Suppressor macrophage treated with lipopolysaccharide for 4 hours (primary cell): Measurements from ENCODE around the gene ACTR6.
A peak's percentile ranks its signal among the peaks of the same experiment; 100 is the strongest.
"Not testable (repeated sequence)": the region's sequence is repeated elsewhere in the genome, so short reads cannot be mapped to it uniquely, and the experiment has no call there.

Experiments used
- DNase-seq: peaks from one replicate; pipeline ENCODE4 v3.0.0-alpha.2; 2020

Gene ACTR6

DNA sequence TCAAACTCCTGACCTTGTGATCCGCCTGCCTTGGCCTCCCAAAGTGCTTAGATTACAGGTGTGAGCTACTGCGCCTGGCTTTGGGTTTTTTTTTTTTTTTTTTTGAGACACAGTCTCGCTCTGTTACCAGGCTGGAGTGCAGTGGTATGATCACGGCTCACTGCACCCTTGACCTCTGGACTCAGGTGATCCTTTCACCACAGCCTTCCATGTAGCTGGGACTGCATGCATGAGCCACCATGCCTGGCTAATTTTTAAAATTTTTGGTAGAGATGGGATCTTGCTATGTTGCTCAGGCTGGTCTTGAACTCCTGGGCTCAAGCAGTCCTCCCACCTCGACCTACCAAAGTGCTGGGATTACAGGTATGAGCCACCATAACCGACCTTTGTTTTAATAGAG, 21.6 kb downstream of the ACTR6 start:
- DNase-seq, result not testable (repeated sequence)

DNA sequence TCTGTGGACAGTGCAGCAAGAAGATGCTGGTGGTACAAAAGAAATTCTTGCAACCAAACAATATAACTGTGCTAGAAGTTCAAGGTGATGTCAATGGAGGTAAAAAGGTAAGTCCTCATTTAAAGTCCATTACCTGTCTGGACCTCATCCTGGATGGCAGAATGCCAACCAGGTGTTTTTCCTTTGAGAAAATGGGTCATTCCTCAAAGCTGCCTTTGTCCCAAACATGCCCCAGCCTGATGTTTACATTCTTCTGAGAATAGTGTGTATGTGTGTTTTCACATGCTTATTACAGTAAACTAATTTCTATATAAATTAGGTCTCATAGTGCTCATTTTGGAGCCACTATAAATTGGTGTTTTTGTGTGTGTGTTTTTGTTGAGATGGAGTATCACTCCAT, 24.9 kb downstream of the ACTR6 start:
- DNase-seq, result no peak

DNA sequence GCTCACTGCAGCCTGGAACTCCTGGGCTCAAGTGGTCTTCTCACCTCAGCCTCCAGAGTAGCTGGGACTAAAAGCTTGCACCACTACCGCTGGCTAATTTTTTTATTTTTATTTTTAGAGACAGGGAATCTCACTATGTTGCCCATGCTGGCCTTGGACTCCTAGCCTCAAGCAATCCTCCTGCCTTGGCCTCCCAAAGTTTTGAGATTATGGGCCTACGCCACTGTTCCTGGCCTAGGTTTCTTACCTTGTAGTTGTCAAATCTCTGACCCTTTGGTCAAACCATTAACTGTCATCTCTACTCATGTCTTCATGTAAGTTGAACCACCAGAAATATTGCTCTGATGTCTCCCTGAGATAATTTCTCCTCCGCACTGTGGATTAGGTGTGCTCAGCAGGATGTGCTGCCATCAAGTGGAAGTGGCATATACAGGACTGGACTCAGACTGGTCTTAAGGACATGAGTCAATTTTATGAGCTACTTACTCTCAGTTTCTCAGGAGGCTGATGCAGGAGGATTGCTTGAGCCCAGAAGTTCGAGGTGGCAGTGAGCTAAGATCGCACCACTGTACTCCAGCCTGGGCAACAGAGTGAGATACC, 28.5 kb downstream of the ACTR6 start:
- DNase-seq, result peak; percentile 24

DNA sequence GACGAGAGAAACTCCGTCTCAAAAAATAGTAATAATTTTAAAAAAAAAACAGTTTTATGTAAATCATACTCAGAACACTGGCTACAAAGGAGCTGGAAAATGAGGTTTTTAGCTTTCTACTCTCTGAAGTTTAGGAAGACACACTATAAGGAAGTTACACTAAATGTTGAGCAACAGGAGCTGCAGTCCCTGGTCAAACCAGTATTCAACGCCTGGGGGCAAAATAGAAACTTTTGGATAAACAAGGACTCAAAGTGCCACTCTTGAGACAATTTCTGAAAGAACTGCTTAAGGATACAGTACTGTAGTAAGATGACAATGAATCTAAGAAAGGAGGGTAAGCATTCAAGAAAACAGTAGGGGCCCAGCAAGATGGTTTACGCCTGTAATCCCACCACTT, 29.3 kb downstream of the ACTR6 start:
- peak; percentile 33 for DNase-seq

DNA sequence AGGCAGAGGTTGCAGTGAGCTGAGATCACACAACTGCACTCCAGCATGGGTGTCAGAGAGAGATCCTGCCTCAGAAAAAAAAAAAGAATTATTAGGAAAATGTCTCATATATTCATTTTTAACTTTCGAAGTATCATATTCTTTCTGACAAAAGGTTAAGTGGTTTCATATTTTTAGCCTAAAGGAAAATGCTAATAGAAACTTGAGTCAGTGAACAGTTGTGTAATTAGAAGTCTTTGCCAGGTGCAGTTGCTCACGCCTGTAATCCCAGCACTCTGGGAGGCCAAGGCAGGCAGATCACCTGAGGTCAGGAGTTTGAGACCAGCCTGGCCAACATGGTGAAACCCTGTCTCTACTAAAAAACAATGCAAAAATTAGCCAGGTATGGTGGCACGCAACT, 31.3 kb downstream of the ACTR6 start:
- DNase-seq, result not testable (repeated sequence)

DNA sequence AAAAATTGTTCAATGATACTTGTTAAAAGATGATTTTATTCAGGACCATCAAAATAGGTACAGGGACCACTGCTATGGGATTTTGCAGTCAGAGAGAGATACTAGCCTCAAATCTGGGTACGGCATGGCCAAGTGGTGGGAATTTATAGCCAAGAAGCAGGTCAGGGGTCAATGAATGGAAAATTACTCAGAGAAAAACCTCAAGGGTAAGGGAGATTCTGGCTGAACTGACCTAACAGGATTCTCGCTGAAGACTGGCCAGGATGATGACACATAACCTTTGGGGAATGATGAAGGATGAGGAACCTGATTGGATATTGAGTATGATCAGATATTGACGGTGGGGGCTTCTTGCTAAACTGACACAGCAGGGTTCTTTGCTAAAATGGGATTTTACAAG, 33.6 kb downstream of the ACTR6 start:
- DNase-seq, result no peak

DNA sequence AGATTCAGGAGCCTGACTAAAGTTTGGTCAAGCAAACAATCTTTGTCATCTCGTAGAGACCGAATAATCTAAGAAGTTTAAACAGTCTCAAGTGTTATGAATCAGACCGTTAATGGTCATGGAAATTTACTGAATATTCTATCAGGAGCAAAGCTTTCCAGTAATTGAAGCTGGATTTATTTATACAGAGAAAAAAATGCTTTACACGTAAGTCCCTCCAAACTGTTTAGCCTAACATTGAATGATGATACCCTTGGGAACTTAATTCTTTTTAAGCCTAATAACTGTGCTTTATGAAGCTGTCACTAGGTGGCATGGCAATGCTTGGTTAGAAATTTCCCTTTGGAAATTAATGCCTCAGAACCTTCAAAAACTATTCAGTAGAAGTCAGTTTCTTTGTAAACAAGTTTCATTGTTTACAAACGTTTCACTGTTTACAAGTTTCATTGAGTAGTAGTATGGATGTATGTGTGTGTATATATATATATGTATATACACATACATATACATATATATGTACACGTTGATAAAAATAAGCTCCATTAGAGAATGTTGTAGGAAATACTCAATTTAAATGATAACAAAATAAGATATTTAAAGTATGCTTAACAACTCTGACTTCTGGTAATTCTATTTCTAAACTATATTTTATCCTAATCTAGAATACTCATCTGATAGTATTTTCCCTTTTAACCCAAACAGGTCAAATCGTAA, 34.1 kb downstream of the ACTR6 start:
- DNase-seq, result peak; percentile 60

DNA sequence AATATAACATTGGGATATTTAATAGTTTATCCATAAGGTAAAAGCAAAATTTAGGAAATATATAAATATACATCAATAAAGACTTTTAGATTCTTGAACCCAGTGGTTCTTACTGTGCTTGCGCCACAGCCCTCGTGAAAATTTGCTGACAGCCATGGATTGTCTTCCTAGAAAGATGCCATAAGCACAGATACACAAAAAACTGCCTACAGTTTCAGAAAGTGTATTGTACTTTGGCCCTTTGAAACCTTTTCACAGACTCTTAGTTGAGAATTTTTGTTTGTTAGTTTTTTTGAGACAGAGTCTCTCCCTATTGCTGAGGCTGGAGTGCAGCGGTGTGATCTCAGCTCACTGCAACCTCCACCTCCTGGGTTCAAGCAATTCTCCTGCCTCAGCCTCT, 38.2 kb downstream of the ACTR6 start:
- DNase-seq, result no peak

DNA sequence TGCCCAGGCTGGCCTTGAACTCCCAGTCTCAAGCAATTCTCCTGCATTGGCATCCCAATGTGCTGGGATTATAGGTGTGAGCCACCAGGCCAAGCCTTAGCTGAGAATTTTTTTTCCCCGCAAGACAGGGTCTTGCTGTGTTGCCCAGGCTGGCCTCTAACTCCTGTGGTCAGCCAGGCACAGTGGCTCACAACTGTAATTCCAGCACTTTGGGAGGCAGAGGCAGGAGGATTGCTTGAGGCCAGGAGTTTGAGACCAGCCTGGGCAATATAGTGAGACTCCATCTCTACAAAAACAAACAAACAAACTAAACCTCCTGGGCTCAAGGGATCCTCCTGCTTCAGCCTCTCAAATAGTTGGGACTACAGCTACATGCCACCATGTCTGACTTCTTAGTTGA, 39.0 kb downstream of the ACTR6 start:
- no peak for DNase-seq

DNA sequence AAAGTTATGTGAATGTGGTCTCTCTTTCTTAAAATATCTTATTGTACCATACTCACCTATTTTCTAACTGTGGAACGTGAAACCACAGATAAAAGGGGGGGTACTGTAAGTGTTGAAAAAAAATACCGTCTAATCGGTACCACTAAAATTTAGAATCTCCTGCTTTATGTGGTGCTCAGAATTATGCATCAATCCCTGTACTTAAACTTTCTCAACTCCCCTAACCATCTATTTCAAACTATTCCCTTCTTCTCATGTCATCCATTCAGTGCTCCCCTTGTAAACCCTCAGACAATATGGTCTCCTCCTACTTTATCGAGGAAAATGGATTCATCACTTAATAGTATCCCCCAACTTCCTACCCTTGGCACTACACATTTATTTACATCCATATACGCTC, 42.5 kb downstream of the ACTR6 start:
- DNase-seq, result no peak

DNA sequence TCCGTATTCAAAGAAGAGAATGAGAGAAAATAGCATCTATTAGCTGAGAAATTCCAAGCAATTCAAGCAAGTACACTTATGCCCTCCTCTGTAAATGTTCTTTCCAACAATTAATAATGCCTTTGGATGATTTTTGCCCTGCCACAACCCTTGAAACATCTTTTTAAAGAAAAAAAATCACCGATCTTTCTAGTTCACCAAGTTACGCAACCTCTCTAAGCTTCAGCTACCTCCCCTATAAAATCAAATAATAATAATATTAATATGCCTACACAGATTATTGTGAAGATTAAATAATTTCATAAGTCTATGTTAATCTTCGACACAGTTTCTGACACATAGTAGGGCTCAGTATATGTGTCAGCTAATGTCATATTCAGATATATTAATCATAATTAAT, 47.1 kb downstream of the ACTR6 start:
- DNase-seq, result no peak

DNA sequence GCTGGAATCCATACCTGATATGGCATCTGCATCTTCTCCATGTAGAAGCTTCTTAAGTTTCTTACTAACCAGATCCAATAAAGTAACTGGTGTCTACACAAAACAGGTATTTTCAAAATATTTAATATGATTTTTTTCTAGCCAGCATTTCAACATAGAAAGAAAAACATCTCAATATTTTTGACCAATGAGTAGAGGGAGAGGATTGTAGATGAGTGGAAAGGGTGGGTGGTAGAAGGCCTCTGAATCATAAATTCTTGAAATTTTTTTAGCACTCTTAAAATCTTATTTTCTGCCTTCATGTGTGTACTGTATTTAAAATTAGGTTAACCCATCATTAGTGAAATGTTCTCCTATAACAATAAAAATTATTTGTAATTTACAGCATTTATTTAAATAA, 48.3 kb downstream of the ACTR6 start:
- DNase-seq, result no peak

DNA sequence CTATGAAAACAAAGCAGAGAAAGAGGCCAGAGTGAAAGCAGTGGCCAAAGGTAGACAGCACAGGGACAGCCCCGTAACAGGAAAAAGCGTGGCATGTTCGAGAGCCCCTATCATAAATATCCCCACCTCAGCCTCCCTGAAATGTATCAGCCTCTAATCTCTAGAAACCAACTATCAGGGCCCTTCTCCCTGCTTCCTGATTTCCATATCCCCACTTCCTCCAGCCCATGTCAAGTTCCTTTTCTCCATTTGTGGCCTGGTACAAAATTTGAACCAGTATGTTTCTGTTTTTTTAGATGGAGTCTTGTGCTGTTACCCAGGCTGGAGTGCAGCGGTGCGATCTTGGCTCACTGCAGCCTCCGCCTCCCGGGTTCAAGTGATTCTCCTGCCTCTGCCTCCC, 49.3 kb downstream of the ACTR6 start:
- peak; percentile 16 for DNase-seq

DNA sequence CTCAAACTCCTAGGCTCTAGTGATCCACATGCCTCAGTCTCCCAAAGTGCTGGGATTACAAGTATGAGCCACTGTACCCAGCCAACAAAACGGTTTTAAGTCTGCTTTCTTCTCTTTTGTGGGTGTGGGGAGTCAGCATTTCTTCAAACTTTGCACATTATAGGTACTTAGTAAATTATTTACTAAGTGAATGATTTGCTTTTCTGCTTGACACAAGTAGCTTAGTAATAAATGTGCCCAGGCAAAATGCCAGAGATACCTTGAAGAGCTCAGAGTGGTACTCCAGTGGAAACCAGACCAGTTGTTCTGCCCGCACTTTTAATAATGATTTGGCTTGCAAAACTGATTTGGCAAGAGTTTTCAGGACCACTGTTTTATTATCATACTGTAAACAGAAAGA, 51.3 kb downstream of the ACTR6 start:
- no peak for DNase-seq

DNA sequence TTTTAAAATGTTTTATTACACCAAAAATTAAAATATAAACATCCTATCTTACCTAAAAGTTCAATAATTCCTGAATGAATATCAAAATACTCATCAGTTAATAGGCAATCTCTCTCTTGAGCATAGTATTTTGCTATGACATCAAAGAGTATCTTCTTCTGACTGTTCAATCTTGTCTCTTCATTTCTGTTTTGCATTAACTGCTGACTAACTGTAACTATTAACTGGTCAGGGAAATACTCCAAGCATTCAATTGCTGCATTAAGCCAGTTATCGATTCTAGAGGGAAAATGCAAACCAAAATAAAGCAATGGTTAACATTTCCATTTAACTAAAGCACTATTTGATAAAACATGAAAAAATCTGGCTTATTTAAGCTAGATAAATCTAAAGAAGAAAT, 52.8 kb downstream of the ACTR6 start:
- no peak for DNase-seq

DNA sequence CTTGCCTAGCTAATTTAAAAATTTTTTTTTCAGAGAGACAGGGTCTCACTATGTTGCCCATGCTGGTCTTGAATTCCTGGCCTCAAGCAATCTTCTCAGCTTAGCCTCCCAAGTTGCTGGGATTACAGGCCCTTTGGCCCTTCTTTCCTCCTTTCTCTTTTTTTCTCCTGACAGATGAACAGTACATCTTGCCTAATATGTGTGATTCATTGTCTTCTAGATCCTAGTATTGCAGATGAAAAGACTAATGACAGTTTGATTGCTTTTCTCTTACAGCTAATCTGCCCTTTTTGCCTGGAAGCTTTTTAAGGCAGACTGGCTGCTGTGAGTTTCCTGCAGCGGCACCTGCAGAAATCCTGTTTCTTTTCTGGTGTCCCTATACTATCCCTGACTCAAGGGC, 54.3 kb downstream of the ACTR6 start:
- DNase-seq, result no peak

DNA sequence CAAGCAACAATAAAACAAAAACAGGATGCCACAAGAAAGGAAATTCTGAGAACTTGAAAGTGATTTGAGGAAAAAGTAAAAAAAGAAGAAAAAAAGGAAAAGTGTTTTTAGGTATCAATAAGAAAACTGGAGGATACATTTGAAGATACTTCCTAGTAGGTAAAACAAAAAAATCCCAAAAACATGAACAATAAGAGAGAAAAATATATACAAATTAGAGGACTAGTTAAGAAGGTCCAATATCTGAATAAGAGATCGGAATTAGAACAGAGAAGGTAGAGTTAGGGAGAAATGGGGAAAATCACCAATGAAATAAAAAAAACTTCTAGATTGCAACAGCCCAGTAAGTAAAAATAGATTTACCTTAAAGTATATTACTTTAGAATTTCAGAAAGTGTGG, 57.5 kb downstream of the ACTR6 start:
- no peak for DNase-seq

DNA sequence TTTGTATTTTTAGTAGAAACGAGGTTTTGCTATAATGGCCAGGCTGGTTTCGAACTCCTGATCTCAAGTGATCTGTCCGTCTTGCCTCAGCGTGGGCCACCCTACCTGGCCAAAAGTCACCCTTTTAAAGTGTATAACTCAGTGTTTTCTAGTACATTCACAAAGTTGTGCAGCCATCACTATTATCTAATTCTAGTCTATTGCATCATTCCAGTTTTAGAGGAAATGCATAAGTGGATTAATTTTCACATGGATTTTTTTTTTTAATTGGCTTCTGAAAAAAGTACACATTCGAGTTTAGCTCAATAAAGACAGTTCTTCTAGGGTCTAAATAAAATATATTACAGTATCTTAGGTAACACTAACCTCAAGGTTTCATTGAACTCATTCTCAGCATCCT, 62.5 kb downstream of the ACTR6 start:
- DNase-seq, result no peak

DNA sequence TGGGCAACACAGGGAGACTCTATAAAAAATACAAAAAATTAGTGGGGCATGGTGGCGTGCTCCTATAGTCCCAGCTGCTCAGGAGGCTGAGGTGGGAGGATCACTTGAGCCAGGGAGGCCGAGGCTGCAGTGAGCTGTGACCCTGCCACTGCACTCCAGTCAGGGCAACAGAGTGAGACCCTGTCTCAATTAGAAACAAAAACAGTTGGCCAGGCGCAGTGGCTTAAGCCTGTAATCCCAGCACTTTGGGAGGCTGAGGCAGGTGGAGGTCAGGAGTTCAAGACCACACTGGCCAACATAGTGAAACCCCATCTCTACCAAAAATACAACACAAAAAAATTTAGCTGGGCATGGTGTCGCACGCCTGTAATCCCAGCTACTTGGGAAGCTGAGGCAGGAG, 64.5 kb downstream of the ACTR6 start:
- DNase-seq, result not testable (repeated sequence)

DNA sequence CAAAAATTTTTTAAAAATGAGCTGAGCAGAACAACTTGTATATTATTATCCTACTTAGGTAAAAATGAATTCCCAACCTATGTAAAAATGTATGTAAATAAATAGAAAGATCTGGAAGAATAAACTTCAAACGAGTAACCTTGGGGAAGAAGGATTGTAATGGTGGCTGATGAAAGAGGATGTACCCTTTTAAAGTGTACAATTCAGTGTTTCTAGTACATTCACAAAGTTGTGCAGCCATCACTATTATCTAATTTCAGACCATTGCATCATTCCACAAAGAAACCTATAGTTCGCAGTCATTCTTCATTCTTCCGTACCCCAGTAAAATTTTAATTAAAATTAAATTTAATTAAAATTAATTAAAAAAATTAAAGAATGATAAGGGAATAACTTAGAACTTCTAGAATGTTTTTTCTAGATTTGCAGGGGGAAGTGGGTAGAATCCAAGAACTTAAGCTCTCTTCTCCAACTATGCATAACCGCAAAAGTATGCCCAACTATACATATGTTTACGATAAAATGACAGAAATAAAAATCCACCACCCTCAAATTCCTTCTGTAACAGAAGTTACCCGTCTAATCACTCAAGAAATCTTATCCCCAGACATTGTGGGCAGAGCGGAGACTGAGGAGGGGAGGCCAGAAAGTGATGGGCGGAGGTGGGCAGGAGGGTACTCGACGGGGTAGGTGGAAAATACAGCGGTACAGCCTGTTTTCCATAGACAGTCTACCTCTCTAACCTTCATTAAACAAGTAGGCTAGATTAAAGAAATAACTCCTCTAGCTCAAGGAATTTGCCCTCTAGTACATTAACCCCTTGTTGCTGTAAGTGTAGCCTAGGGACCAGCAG, 65.3 kb downstream of the ACTR6 start:
- no peak for DNase-seq

DNA sequence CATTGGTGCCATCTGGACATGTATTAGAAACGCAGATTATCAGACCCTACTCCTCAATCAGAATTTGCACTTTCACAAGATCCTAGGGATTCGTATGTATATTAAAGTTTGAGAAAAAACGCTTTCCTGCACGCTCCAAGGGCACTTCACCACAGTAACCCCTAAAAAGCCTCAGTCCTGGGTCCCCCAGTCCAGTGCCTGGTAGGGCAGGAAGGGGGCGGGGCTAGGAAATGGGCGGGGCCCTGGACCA, 65.9 kb downstream of the ACTR6 start:
- DNase-seq, result no peak

DNA sequence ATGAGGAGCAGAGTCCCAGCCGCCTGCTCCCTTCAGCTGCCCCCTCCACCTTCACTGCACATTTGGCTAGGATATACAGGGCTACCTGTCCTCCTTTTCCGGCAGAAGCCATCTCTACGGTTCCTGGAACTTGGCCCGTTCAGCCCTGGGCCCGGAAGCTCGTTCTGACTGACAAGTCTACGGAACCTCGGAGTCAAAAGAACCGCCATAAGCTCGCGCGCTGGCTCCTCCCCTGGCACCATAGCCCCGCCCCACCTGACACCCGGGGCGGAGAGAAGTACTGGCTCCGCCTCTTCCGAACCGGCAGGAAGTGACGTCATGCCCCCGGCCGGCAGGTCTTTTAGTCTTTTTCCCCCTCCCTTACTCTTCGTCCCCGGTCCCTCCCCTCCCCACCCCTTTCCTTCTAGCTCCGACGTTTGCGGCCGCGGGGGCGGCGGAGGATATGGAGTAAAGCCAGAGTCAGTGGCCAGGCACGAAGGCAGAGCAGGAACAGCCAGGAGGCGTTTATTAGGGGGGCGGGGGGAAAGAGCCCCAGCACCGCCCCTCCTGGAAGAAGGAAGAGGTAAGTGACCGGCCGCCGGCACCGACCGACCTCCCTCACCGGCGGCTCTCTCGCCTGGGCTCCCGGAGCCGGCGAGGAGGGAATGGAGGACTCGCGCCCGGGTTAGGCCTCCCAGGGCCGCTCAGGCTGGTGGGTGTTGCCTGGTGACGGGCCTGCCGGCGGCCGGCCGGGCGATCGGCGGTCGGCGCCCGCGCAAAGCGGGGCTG, 66.4 kb downstream of the ACTR6 start, which contains the start of the genes DEPDC4 and SCYL2:
Gene DEPDC4 (minus strand): TSS at position 245 of the 768 bp plus-strand sequence. CDS start 3 bp downstream, at position 242.
Gene SCYL2 (plus strand): TSS at position 343 of the 768 bp plus-strand sequence. CDS start 15,794 bp downstream, outside the sequence.
- DNase-seq, result peak; percentile 99

DNA sequence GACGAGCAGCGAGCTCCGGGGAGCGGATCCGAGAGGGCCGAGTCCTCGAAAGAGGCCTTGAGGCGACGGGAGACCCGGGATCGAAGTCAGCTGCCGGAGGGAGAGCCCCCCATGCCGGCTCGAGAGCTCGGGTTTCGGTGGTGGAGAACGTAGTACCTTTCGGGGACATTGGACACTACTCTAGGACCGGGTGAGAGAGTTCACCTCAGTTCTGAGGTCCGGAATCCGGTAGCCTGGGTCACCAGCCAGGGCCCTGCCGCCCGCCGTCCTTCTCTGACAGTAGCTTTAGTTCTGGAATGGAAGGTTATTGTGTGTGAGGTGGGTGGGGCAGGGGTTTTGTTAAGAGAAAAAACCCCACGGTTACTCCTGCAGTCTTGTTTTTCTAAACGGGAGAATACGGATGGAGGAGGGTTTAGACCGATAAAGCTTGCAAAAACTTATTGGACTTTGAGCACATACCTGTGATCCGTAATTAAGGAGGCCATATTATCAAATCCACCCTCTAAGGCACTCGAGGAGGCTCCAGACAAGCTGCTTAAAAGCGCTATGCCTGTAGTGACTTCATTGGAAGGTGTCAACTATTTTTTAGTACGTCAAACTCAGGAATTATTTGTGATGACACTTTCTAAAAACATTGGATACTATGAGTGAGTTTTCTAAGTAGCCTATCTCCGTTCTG, 67.1 kb downstream of the ACTR6 start:
- DNase-seq, result peak; percentile 18
